NCI-H2029 treated with DMSO at 0.1 percent for 48 hours (cell line): ENCODE data around the gene AMZ1.

Experiments
- DNase-seq: peaks from one replicate; lab custom pipeline; 2025; lab: John Stamatoyannopoulos, UW

Gene AMZ1

GRCh38 chr7:2751086-2751485 lies 63.1 kb downstream of the AMZ1 start:
- no peak for DNase-seq

- no peak for DNase-seq
Observed at GRCh38 chr7:2753148-2753547, 65.1 kb downstream of the AMZ1 start.

- no peak for DNase-seq
Observed at GRCh38 chr7:2754086-2754485, 66.1 kb downstream of the AMZ1 start.

GRCh38 chr7:2754912-2755311 lies 66.9 kb downstream of the AMZ1 start:
- no peak for DNase-seq

- DNase-seq: no peak
Observed at GRCh38 chr7:2755531-2755930, 67.5 kb downstream of the AMZ1 start.

GRCh38 chr7:2757361-2757903 lies 69.4 kb downstream of the AMZ1 start:
- DNase-seq: peak; percentile 43

- DNase-seq: peak; percentile 90
Observed at GRCh38 chr7:2757904-2758672, 70.1 kb downstream of the AMZ1 start.

- no peak for DNase-seq
Observed at GRCh38 chr7:2758673-2759616, 70.9 kb downstream of the AMZ1 start.

GRCh38 chr7:2759736-2760097 lies 71.7 kb downstream of the AMZ1 start:
- peak; percentile 75 for DNase-seq

- peak; percentile 87 for DNase-seq
Observed at GRCh38 chr7:2760098-2760889, 72.3 kb downstream of the AMZ1 start.

GRCh38 chr7:2761131-2761624 lies 73.2 kb downstream of the AMZ1 start:
- DNase-seq: no peak

- no peak for DNase-seq
Observed at GRCh38 chr7:2761801-2762497, 73.9 kb downstream of the AMZ1 start.

GRCh38 chr7:2763597-2763996 lies 75.6 kb downstream of the AMZ1 start:
- DNase-seq: no peak

- no peak for DNase-seq
Observed at GRCh38 chr7:2764621-2765020, 76.6 kb downstream of the AMZ1 start.
